Calu3 (cell line): ENCODE data around the gene KCNG4. TPM values are rescaled to one million over a fixed set of nuclear protein-coding genes. Genes with fewer than 3 reads are reported as not detected.

Experiments
- BruUV-seq: library from RNA; stranded (reverse); fragments of 400-500 nt; replicated peaks from 2 replicates; lab custom pipeline; 2021; lab: Mats Ljungman, UMichigan
- CTCF ChIA-PET: fragments of 300-600 bp; sonication (Branson Sonifier 250); formaldehyde crosslinking; loops from one replicate; lab custom pipeline; 2022; ENCODE audit warnings: antibody characterized with exemption; lab: Charles Lee
- DNase-seq: peaks from one replicate; pipeline ENCODE4 v3.0.0; 2022
- H3K27ac Mint-ChIP-seq: one replicate; pipeline ENCODE4 v1.8.0; 2022; ENCODE audit warnings: mixed read lengths; ENCODE audit not compliant: unreplicated experiment
- H3K27me3 Mint-ChIP-seq: one replicate; pipeline ENCODE4 v1.8.0; 2022; ENCODE audit warnings: mixed read lengths; ENCODE audit not compliant: unreplicated experiment
- H3K36me3 Mint-ChIP-seq: one replicate; pipeline ENCODE4 v1.8.0; 2022; ENCODE audit warnings: mild to moderate bottlenecking, moderate library complexity, mixed read lengths; ENCODE audit not compliant: insufficient read depth, unreplicated experiment
- H3K4me1 Mint-ChIP-seq: one replicate; pipeline ENCODE4 v1.8.0; 2022; ENCODE audit warnings: mild to moderate bottlenecking, low read depth, mixed read lengths; ENCODE audit not compliant: unreplicated experiment
- H3K4me3 Mint-ChIP-seq: one replicate; pipeline ENCODE4 v1.8.0; 2022; ENCODE audit warnings: mild to moderate bottlenecking, low read depth, moderate library complexity, mixed read lengths; ENCODE audit not compliant: unreplicated experiment
- H3K9me3 Mint-ChIP-seq: one replicate; pipeline ENCODE4 v1.8.0; 2022; ENCODE audit warnings: low read depth, mixed read lengths; ENCODE audit not compliant: unreplicated experiment
- intact Hi-C: fragments of 100-400 bp; cut with micrococcal nuclease; formaldehyde crosslinking; loops from one replicate; pipeline ENCODE4 v1.10.0; 2022; ENCODE audit not compliant: unreplicated experiment
- total RNA-seq: library from RNA; stranded (reverse); gene quantifications from 2 replicates; pipeline ENCODE4 v1.2.3, GENCODE V29; 2022
- TF ChIP-seq, protein P1 (sequence below): fragments of 200-600 bp; IDR thresholded peaks from one replicate; pipeline ENCODE4 v1.8.0; 2022; ENCODE audit warnings: antibody characterized with exemption; ENCODE audit not compliant: unreplicated experiment

Gene KCNG4
- total RNA-seq, 1 experiment from 2014 or later, result not detected

DNA sequence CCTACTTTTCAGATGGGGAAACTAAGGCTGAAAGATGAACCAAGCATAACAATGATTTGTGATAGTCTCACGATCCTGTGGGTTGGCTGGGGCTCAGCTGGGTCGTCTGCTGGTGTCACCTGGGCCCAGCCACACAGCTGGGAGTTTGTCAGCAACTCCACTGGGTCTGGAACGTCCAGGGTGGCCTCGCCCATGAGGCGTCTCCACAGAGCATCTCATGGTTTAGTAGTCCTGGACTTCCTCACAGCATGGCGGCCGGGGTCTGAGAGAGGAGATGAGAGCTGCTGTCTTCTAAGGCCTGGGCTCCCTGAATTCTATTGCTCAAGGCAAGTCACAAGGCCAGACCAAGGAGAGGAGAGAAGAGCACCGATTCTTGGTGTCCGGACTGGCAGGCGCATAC, 30.7 kb upstream of the KCNG4 start:
- intact Hi-C loops, result no loop called here
- H3K9me3 Mint-ChIP-seq, result no peaks in the 10 kb centered on the region
- CTCF ChIA-PET, result no interaction called here
- TF ChIP-seq, protein P1, sequence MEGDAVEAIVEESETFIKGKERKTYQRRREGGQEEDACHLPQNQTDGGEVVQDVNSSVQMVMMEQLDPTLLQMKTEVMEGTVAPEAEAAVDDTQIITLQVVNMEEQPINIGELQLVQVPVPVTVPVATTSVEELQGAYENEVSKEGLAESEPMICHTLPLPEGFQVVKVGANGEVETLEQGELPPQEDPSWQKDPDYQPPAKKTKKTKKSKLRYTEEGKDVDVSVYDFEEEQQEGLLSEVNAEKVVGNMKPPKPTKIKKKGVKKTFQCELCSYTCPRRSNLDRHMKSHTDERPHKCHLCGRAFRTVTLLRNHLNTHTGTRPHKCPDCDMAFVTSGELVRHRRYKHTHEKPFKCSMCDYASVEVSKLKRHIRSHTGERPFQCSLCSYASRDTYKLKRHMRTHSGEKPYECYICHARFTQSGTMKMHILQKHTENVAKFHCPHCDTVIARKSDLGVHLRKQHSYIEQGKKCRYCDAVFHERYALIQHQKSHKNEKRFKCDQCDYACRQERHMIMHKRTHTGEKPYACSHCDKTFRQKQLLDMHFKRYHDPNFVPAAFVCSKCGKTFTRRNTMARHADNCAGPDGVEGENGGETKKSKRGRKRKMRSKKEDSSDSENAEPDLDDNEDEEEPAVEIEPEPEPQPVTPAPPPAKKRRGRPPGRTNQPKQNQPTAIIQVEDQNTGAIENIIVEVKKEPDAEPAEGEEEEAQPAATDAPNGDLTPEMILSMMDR, result no peak
- H3K27ac Mint-ChIP-seq, result no peak overlapping the region
- no peaks in the 10 kb centered on the region for H3K4me1 Mint-ChIP-seq
- BruUV-seq, result no TSS peak
- no peak for DNase-seq
- no peaks in the 10 kb centered on the region for H3K36me3 Mint-ChIP-seq
- H3K27me3 Mint-ChIP-seq, result peaks cover 25% of the 10 kb centered on the region
- no peak overlapping the region for H3K4me3 Mint-ChIP-seq

DNA sequence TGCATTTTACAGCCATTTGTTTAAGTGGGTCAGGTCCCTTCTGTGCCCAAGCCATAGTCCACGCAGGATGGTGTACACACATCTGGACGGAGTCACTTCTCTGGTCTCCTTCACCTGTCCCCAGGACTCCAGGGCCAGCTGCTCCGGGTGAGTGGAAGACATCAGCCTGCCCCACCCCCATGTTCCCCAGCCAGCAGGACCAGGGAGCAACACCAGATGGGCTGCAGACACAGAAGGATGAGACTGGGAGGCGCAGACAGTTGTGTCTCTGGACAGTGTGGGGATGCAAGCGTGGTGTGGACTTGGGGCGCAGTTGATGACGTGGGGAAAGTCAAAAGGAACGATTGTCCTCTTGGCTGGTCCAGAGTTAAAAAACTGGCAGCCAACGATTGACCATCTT, 30.3 kb upstream of the KCNG4 start:
- BruUV-seq, result no TSS peak
- H3K36me3 Mint-ChIP-seq, result no peaks in the 10 kb centered on the region
- H3K27ac Mint-ChIP-seq, result no peak overlapping the region
- intact Hi-C loops, result no loop called here
- TF ChIP-seq, protein P1, result no peak
- H3K4me1 Mint-ChIP-seq, result no peaks in the 10 kb centered on the region
- H3K27me3 Mint-ChIP-seq, result peaks cover 25% of the 10 kb centered on the region
- CTCF ChIA-PET, result no interaction called here
- DNase-seq, result no peak
- H3K4me3 Mint-ChIP-seq, result no peak overlapping the region
- no peaks in the 10 kb centered on the region for H3K9me3 Mint-ChIP-seq

DNA sequence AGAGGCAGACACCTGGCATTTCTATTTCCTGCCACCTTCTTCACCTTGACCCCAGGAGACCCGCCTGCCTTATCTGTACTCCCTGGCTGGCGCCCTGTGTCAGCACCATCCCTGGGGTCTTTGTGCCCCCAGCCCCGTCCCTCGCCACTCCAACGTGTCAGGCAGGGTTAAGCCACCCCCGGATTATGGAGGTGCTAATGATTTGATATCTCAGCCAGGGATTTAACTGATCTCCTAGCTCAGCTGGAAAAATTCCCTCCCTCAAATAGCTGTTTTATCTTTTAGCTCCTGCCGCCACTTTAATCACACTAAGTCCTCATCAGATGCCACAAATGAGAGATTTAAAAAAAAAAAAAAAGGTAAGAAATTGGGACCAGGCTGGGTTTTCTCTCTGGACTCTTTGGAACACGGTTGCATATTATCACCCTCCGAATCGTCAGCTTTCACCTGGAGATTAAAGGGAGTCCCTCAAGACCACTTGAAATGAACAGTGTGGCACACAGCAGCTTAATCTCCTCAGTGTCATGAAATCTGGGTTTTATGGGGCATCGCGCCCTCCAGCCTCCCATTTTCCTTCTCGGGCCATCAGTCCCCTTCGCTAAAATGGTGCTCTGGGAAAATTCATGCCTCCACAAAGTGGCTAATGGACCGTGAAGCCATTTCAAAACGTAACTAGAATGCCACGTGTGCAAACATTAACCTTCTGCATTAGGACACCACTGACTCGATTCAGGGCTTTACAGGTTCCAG, 28.7 kb upstream of the KCNG4 start:
- no TSS peak for BruUV-seq
- no peak overlapping the region for H3K4me3 Mint-ChIP-seq
- DNase-seq, result no peak
- H3K27me3 Mint-ChIP-seq, result peaks cover 40% of the 10 kb centered on the region
- CTCF ChIA-PET, result interaction anchor here (0.7 to 1.0 kb wide), 2 partner anchors 8 to 238 kb away, joined by 3 to 4 read pairs; no protein-coding TSS in a partner anchor
- no peak overlapping the region for H3K27ac Mint-ChIP-seq
- H3K36me3 Mint-ChIP-seq, result no peaks in the 10 kb centered on the region
- no peaks in the 10 kb centered on the region for H3K9me3 Mint-ChIP-seq
- TF ChIP-seq, protein P1, result no peak
- intact Hi-C loops, result no loop called here
- H3K4me1 Mint-ChIP-seq, result no peaks in the 10 kb centered on the region

DNA sequence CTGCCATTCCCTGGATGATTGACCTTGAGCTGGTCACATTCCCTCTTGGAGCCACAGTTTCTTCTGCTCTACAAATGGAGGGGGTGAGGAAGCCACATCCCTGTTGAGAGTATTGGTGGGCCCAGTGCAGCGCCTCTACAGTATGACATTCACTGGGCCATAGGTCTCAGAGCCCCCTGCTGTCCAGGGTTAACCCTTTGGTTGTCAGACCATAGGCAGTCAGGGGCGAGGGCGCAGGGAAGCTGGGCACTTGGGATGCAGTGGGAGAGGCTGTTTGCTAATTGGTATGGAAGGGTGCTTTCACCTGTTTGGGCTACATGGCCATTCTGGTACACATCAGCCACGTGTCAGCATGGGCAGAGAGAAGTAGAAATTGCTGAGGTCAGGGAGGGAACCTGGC, 27.6 kb upstream of the KCNG4 start:
- Mint-ChIP-seq H3K9me3 (no peaks in the 10 kb centered on the region), H3K27me3 (peaks cover 51% of the 10 kb centered on the region), H3K4me3 (no peak overlapping the region), H3K27ac (no peak overlapping the region), H3K36me3 (no peaks in the 10 kb centered on the region), H3K4me1 (no peaks in the 10 kb centered on the region)
- BruUV-seq, result no TSS peak
- intact Hi-C loops, result no loop called here
- CTCF ChIA-PET, result interaction anchor here (1.4 kb wide), 1 partner anchor 13 kb away, joined by 4 read pairs; no protein-coding TSS in a partner anchor
- DNase-seq, result no peak
- TF ChIP-seq, protein P1, result no peak
